NCI-H2029 (cell line): ENCODE measurements around the gene LRP11.
"Not testable (repeated sequence)": the region's sequence is repeated elsewhere in the genome, so short reads cannot be mapped to it uniquely, and the experiment has no call there.

ENCODE experiments used
- DNase-seq: peaks from one replicate; lab custom pipeline; 2025; lab: John Stamatoyannopoulos, UW

Gene LRP11

GRCh38 chr6:149897855-149898744, 33.9 kb upstream of the LRP11 start, which contains the start of gene RAET1E:
RAET1E (minus strand) TSS chr6:149898113; CDS start chr6:149890901, 7,212 bp downstream.
- DNase-seq: no peak

DNA sequence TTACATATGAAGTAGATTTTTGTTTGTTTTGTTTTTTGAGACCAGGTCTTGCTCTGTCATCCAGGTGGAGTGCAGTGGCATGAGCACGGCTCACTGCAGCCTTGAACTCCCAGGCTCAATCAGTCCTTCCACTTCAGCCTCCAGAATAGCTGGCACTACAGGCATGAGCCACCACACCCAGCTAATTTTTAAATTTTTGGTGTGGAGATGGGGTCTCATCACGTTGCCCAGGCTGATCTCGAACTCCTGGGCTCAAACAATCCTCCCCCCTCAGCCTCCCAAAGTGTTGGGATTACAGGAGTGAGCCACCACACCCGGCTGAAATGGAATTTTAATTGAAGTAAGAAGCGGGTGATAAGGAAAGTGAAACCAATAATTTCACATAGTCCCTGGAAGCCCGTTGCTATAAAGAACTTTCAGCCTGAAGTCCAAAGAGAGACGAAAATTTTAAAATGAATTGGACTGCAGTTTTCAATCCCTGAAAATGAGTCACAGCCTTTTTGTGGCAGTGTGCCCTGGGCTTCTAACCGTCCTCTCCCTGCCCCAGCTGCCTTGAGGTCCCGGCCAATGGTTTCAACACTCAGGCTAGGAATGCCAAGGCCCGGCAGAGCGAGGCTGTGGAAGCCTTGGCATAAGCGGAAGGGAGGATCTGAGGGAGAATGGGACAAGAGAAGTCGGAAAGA, 33.0 kb upstream of the LRP11 start:
- DNase-seq: no peak

DNA sequence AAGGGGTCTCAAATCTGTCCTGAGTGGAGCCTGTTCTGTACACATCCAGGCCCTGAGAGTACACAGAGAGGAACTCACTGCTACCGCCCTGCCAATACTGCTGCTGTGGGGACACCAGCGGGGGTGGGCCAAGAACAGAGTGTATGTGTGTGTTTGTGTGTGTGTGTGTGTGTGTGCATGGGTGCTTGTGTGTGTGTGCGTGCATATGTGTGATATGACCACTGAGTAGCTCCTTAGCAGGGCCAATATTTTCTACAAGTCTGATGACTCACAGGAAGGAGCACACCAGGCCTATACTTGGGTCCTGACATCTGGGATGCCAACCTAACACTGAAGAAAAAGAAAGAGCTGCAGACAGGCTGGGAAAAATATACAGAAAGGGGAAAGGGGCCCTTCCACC, 32.3 kb upstream of the LRP11 start:
- DNase-seq: no peak

DNA sequence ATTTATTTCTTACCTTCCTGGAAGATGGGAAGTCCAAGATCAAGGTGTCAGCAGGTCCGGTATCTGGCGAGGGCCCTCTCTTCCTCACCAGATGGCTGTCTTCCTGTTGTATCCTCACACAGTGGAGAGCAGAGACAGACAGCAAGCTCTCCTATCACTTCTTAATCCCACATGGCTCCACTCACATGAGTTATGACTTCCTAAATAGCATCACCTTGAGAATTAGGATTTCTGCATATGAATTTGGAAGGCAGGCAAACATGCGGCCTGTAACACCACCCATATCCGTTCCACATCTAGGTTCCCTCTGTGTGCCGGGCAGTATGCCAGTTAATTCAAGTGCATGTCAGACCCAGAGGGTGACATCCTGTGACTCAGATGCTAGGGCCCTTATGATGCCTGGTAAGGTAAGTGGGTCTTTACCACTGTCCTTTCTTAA, 31.7 kb upstream of the LRP11 start:
- peak; percentile 81 for DNase-seq

- no peak for DNase-seq
Observed at GRCh38 chr6:149895048-149895590, 31.0 kb upstream of the LRP11 start.

DNA sequence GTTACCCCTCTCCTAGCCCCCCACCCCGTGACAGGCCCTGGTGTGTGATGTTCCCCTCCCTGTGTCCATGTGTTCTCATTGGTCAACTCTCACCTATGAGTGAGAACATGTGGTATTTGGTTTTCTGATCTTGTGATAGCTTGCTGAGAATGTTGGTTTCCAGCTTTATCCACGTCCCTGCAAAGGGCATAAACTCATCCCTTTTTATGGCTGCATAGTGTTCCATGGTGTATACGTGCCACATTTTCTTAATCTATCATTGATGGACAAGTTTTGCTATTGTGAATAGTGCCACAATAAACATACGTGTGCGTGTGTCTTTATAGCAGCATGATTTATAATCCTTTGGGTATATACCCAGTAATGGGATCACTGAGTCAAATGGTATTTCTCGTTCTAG, 27.7 kb upstream of the LRP11 start:
- DNase-seq: not testable (repeated sequence)

DNA sequence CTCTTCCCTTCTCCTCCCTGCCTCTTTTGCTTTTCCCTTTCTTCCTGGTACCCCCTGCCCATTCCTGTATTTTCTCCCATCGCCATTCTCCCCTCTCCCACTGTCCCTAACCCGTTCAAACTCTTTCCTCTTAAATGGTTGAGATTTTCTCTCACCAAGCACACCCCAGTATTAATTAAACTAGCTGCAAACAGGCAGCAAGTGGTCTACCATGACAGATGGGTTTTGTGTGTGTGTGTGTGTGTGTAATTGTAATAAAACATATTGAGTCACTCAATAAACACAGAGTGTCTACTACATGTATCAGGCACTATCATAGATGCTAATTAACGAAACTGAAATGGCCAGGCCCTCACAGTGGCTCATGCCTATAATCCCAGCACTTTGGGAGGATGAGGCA, 27.1 kb upstream of the LRP11 start:
- no peak for DNase-seq

DNA sequence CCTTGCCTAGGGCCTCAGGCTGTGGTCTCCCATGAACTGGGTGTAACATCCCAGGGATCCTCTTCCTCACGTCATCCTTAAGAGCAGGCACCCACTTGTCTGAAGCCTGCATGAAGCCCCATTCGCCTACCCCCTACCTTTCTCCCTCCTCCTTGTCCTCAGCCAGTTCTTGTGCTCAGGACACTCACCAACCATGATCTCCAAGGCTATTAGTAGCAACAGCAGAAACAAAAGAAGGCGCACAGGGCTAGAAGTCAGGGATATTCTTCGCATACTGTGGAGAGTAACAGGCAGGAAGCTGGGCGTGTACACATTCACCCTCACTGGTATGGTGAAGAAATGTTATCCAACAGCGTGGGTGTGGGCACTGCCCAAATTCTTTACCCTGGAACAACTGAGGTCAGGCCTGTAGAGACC, 26.5 kb upstream of the LRP11 start:
- no peak for DNase-seq

- no peak for DNase-seq
Observed at GRCh38 chr6:149889326-149889725, 25.2 kb upstream of the LRP11 start.

DNA sequence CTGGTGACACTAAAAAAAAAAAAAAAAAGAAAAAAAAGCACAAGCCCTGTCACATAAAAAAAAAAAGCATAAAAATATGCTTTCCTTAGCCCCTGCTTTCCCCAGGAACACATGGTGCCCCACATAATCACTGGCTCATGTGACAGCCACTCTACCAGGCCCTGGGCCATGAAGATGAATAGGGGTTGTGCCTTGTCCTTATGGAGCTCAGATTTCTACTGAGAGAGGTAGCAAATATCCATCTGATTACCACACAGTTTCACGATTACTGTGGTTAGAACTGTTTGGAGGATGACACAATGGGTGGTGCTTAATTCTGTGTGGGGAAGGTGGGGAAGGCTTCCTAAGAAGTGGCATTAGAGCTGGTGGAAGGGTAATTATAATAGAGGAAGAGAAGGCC, 24.5 kb upstream of the LRP11 start:
- no peak for DNase-seq

DNA sequence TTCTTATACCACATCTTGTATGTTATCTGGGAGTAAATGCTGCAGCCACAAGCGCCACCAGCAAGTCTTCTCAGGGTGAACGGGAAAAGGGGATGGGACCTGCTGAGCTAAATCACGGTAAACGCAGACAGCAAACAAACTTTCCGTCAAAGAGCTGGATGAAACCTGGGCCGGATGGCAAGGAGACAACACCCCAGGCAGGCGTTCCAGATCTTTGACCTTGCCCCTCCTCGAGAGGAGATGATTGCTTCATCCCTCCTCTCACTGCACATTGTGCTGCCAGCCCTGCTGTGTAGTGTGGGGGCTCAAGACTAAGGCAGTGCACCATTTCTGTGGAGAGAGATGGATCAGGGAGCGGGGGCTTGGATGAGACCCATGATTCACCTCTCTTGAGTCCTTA, 23.9 kb upstream of the LRP11 start:
- DNase-seq: no peak

GRCh38 chr6:149887343-149887742, 23.2 kb upstream of the LRP11 start:
- DNase-seq: no peak

- no peak for DNase-seq
Observed at GRCh38 chr6:149885888-149886287, 21.7 kb upstream of the LRP11 start.

- DNase-seq: no peak
Observed at GRCh38 chr6:149884617-149885016, 20.5 kb upstream of the LRP11 start.

- peak; percentile 25 for DNase-seq
Observed at GRCh38 chr6:149884215-149884614, 20.1 kb upstream of the LRP11 start.

DNA sequence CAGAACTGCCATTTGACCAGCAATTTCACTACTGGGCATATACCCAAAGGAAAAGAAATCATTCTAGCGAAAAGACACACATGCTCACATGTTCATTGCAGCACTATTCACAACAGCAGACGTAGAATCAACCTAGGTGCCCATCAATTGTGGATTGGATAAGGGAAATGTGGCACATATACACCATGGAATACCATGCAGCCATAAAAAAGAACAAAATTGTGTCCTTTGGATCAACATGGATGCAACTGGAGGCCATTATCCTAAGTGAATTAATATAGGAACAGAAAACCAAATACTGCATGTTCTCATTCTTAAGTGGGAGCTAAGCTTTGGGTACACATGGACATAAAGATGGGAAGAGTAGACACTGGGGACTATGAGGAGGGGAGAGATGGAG, 17.7 kb upstream of the LRP11 start:
- DNase-seq: no peak

DNA sequence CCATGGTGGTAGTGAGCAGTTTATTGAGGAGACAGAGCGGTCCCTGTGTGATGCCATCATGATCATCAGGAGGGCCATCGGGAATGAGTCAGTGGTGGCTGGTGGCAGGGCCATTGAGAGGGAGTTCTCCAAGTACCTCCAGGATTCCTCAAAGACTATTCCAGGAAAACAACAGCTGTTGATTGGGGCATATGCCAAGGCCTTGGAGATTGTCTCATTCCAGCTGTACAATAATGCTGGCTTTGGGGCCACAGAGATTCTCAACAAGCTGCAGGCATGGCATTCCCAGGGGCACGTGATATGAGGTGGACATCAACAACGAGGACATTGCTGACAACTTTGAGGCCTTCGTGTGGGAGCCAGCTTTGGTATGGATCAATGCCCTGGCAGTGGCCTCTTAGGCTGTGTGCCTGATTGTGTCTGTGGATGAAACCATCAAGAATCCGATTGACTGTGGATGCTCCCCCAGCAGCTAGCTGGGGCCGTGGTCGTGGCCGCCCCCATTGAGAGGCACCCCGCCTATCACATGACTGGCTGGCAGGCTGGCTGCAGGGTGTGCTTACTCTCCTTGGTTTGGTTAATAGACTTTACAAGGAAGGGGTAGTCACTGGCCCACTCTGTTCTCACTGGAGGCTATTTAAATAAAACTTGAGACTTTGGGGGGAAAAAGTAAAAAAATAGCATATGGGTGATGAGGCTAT, 17.1 kb upstream of the LRP11 start:
- DNase-seq: no peak

GRCh38 chr6:149877659-149878058, 13.5 kb upstream of the LRP11 start:
- no peak for DNase-seq

DNA sequence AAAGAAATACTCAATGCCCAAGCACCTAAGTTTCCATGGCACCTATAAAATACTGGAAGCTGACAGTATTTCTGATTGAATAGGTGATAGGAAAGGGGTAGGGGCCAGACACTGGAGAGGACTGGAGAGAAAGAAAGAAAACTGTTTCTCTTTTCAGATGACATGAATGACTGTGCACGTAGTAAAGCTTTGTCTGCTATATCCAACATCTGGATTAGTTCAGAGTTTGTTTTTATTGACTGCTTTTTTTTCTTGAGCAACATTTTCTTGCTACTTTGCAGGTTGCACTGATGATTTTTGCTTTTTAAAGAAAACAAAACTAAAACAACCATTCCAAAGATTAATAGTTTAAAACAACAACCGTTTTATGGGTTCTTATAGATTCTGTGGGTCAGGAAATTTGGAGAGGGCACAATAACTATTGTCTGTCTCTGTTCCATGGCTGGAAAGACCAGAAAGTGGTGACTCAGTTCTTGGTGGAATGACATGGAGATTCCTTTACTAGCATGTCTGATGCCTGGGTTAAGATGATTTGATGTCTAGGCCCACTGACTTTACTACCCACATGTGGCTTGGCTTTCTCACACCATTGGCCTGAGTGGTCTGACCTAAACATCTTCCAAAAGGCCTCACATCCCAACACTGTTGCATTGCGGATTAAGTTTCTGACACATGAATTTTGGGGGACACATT, 12.2 kb upstream of the LRP11 start:
- DNase-seq: no peak

DNA sequence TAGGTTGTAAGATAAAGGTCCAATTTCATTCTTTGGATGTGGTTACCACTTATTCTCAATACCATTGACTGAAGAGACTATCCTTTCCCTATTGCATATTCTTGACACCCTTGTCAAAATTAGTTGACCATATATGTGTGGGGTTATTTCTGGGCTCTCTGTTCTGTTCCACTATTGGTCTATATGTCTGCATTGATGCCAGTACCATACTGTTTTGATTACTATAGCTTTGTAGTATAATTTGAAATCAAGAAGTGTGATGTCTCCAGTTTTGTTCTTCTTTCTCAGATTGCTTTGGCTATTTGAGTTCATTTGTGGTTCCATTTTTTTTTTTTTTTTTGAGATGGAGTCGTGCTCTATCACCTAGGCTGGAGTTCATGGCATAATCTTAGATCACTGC, 8.1 kb upstream of the LRP11 start:
- no peak for DNase-seq

DNA sequence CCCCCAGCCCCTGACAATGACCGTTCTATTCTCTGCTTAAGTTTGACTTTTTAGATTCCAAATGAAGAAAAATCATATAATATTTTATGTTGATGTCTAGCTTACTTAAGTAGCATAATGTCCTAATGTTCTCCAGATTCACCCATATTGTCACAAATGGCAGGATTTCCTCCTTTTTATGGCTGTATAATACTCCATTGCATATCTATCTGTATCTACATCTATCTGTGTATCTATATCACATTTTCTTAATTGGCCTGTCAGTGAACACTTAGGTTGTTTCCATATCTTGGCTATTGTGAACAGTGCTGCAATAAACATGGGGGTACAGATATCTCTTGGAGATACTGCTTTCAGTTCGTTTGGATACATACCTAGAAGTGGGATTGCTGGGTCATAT, 7.0 kb upstream of the LRP11 start:
- no peak for DNase-seq
